HEK293T (cell line): ENCODE data around the gene EML4.
A peak's percentile ranks its signal among the peaks of the same experiment; 100 is the strongest.

ENCODE experiments used
- CTBP1 ChIP-seq: fragments of 450-650 bp; IDR thresholded peaks from 2 replicates; pipeline ENCODE4 v1.6.1; 2016; ENCODE audit warnings: borderline replicate concordance
- ELF4 ChIP-seq: fragments of 450-650 bp; IDR thresholded peaks from 2 replicates; pipeline ENCODE4 v1.6.1; 2017; ENCODE audit warnings: antibody characterized with exemption
- FOXK2 ChIP-seq: fragments of 450-650 bp; IDR thresholded peaks from 2 replicates; pipeline ENCODE4 v1.6.1; 2016; ENCODE audit warnings: mild to moderate bottlenecking
- FOXM1 ChIP-seq: fragments of 450-650 bp; IDR thresholded peaks from 2 replicates; pipeline ENCODE4 v1.6.1; 2017; ENCODE audit warnings: mild to moderate bottlenecking, borderline replicate concordance
- HDGF ChIP-seq: fragments of 450-650 bp; IDR thresholded peaks from 2 replicates; pipeline ENCODE4 v1.6.1; 2017; ENCODE audit warnings: antibody characterized with exemption, borderline replicate concordance
- NFRKB ChIP-seq: fragments of 450-650 bp; IDR thresholded peaks from 2 replicates; pipeline ENCODE4 v1.6.1; 2016; ENCODE audit warnings: mild to moderate bottlenecking, moderate library complexity
- PKNOX1 ChIP-seq: fragments of 450-650 bp; IDR thresholded peaks from 2 replicates; pipeline ENCODE4 v1.6.1; 2016
- SUZ12 ChIP-seq: fragments of 450-650 bp; IDR thresholded peaks from 2 replicates; pipeline ENCODE4 v1.6.1; 2016; ENCODE audit warnings: mild to moderate bottlenecking

- TF ChIP-seq NFRKB (no peak), HDGF (no peak), FOXK2 (no peak), SUZ12 (no peak), FOXM1 (no peak), ELF4 (no peak), CTBP1 (no peak), PKNOX1 (peak; percentile 98)
Observed at GRCh38 chr2:42369532-42370229, 200.5 kb downstream of the EML4 start.
